H1 (cell line): ENCODE measurements around the gene BRD7. TPM values are rescaled to one million over a fixed set of nuclear protein-coding genes. Genes with fewer than 3 reads are reported as not detected.

ENCODE experiments used
- CTCF ChIA-PET: fragments of 300-600 bp; sonication (Branson Sonifier 250); formaldehyde crosslinking; loops from one replicate; lab custom pipeline; 2021; ENCODE audit not compliant: partially characterized antibody; lab: Charles Lee
- POLR2A ChIA-PET: fragments of 300-600 bp; sonication (Branson Sonifier 250); formaldehyde crosslinking; loops from one replicate; lab custom pipeline; 2021; ENCODE audit warnings: inconsistent platforms; ENCODE audit not compliant: partially characterized antibody; lab: Charles Lee
- DNase-seq, 2 experiments: peaks; one replicate each; pipeline versions ENCODE4 v3.0.0 to v3.0.0-alpha.2; 2010 to 2022; ENCODE audit warnings: low spot score in 2 of 2, low read depth in 1 of 2, mixed read lengths in 1 of 2
- FAIRE-seq: peaks from 2 replicates; lab custom pipeline; 2011; peaks lifted over from hg19 to GRCh38; lab: Jason Lieb, UNC
- H2AFZ ChIP-seq: 2 replicates; pipeline ENCODE4 v1.8.1; 2012; ENCODE audit warnings: low read length, inconsistent platforms
- H2AK5ac ChIP-seq: 2 replicates; pipeline ENCODE4 v1.6.1; 2013; ENCODE audit warnings: low read depth, low read length
- H2BK120ac ChIP-seq: replicated peaks from 2 replicates; pipeline ENCODE3; 2013; ENCODE audit warnings: low read depth, low read length, inconsistent platforms
- H2BK12ac ChIP-seq: 2 replicates; pipeline ENCODE4 v1.6.1; 2013; ENCODE audit warnings: low read depth, low read length
- H2BK15ac ChIP-seq: 2 replicates; pipeline ENCODE4 v1.6.1; 2013; ENCODE audit warnings: low read length
- H2BK20ac ChIP-seq: 2 replicates; pipeline ENCODE4 v1.6.1; 2013; ENCODE audit warnings: low read length
- H2BK5ac ChIP-seq: 2 replicates; pipeline ENCODE4 v1.6.1; 2013; ENCODE audit warnings: low read depth, low read length
- H3K14ac ChIP-seq: 2 replicates; pipeline ENCODE4 v1.6.1; 2013; ENCODE audit warnings: inconsistent platforms; ENCODE audit not compliant: insufficient read length
- H3K18ac ChIP-seq: 2 replicates; pipeline ENCODE4 v1.6.1; 2013; ENCODE audit warnings: low read length; ENCODE audit errors: extremely low read depth
- H3K23ac ChIP-seq: 2 replicates; pipeline ENCODE4 v1.6.1; 2013; ENCODE audit warnings: inconsistent platforms; ENCODE audit not compliant: insufficient read length
- H3K23me2 ChIP-seq: 2 replicates; pipeline ENCODE4 v1.6.1; 2013; ENCODE audit warnings: low read depth, low read length
- H3K27ac ChIP-seq: 2 replicates; pipeline ENCODE4 v1.6.1; 2011; ENCODE audit warnings: low read depth, low read length, inconsistent platforms
- H3K27me3 ChIP-seq, 4 experiments: replicated peaks in 1 of 4; 1 replicate in 1 of 4; 2 replicates in 3 of 4; pipeline versions ENCODE4 v1.6.1 to v1.8.1; 2011 to 2013; ENCODE audit warnings: low read length in 3 of 4, mild to moderate bottlenecking in 3 of 4, inconsistent platforms in 2 of 4, mixed read lengths in 2 of 4, moderate library complexity in 1 of 4; ENCODE audit not compliant: control insufficient read depth in 3 of 4, insufficient read depth in 3 of 4; ENCODE audit errors: extremely low read depth in 1 of 4
- H3K36me3 ChIP-seq, 4 experiments: 2 replicates each; pipeline versions ENCODE4 v1.6.1 to v1.8.1; 2011 to 2013; ENCODE audit warnings: mild to moderate bottlenecking in 4 of 4, low read length in 3 of 4, moderate library complexity in 2 of 4, control low read depth in 1 of 4, inconsistent platforms in 1 of 4; ENCODE audit not compliant: insufficient read depth in 4 of 4, control insufficient read depth in 2 of 4
- H3K4ac ChIP-seq: replicated peaks from 2 replicates; pipeline ENCODE3; 2013; ENCODE audit warnings: low read length, low read depth, mixed read lengths, inconsistent platforms; ENCODE audit not compliant: insufficient read length
- H3K4me1 ChIP-seq, 4 experiments: replicated peaks in 1 of 4; 1 replicate in 1 of 4; 2 replicates in 3 of 4; pipeline versions ENCODE4 v1.6.1 to v1.8.1; 2011 to 2013; ENCODE audit warnings: low read length in 3 of 4, inconsistent platforms in 2 of 4, mixed read lengths in 1 of 4; ENCODE audit not compliant: insufficient read depth in 4 of 4, control insufficient read depth in 3 of 4
- H3K4me2 ChIP-seq, 2 experiments: 2 replicates each; pipeline versions ENCODE4 v1.6.1 to v1.8.1; 2011 to 2013; ENCODE audit warnings: low read depth in 2 of 2, low read length in 2 of 2, control low read depth in 1 of 2, inconsistent platforms in 1 of 2, mild to moderate bottlenecking in 1 of 2; ENCODE audit not compliant: insufficient read depth in 1 of 2
- H3K4me3 ChIP-seq, 4 experiments: fragments of 200-600, 300-600 bp in 1 of 4; sonication (generic), shearing (Covaris generic), sonication (Bioruptor Twin) in 1 of 4; 2 replicates each; pipeline versions ENCODE4 v1.5.1 to v1.8.1; 2011 to 2016; ENCODE audit warnings: low read length in 4 of 4, low read depth in 3 of 4, control low read depth in 2 of 4, inconsistent platforms in 2 of 4, mild to moderate bottlenecking in 2 of 4, mixed read lengths in 1 of 4, moderate library complexity in 1 of 4; ENCODE audit not compliant: insufficient read depth in 2 of 4; ENCODE audit errors: extremely low read depth in 1 of 4
- H3K56ac ChIP-seq: replicated peaks from 2 replicates; pipeline ENCODE3; 2013; ENCODE audit warnings: low read depth, mild to moderate bottlenecking, mixed read lengths, low read length, inconsistent platforms; ENCODE audit not compliant: insufficient read length
- H3K79me1 ChIP-seq: 2 replicates; pipeline ENCODE4 v1.6.1; 2013; ENCODE audit warnings: low read depth, low read length, control low read depth
- H3K79me2 ChIP-seq, 2 experiments: 2 replicates each; pipeline versions ENCODE4 v1.6.1 to v1.8.1; 2012 to 2013; ENCODE audit warnings: low read length in 2 of 2, mild to moderate bottlenecking in 2 of 2, inconsistent platforms in 1 of 2; ENCODE audit not compliant: insufficient read depth in 2 of 2, control insufficient read depth in 1 of 2
- H3K9ac ChIP-seq, 4 experiments: replicated peaks in 1 of 4; 1 replicate in 1 of 4; 2 replicates in 3 of 4; pipeline versions ENCODE4 v1.6.1 to v1.8.1; 2011 to 2013; ENCODE audit warnings: low read depth in 3 of 4, low read length in 3 of 4, control low read depth in 2 of 4, mild to moderate bottlenecking in 2 of 4, moderate library complexity in 2 of 4, inconsistent platforms in 1 of 4; ENCODE audit errors: extremely low read depth in 1 of 4
- H3K9me3 ChIP-seq, 2 experiments: 2 replicates each; pipeline versions ENCODE4 v1.6.1 to v1.8.1; 2012 to 2013; ENCODE audit warnings: mild to moderate bottlenecking in 2 of 2, moderate library complexity in 2 of 2, control low read depth in 1 of 2, inconsistent platforms in 1 of 2, low read depth in 1 of 2, low read length in 1 of 2, mixed read lengths in 1 of 2; ENCODE audit not compliant: insufficient read depth in 2 of 2
- H4K20me1 ChIP-seq, 2 experiments: replicated peaks in 1 of 2; 2 replicates each; pipeline versions ENCODE3 to v1.8.1; 2011 to 2013; ENCODE audit warnings: inconsistent platforms in 2 of 2, low read length in 2 of 2, mild to moderate bottlenecking in 1 of 2; ENCODE audit not compliant: insufficient read depth in 2 of 2, control insufficient read depth in 1 of 2
- H4K5ac ChIP-seq: 2 replicates; pipeline ENCODE4 v1.6.1; 2013; ENCODE audit warnings: low read length, low read depth, mixed read lengths, inconsistent platforms; ENCODE audit not compliant: insufficient read length
- H4K8ac ChIP-seq: 2 replicates; pipeline ENCODE4 v1.8.0; 2013; ENCODE audit warnings: mild to moderate bottlenecking, moderate library complexity, low read length, inconsistent platforms; ENCODE audit not compliant: insufficient read depth; ENCODE audit errors: extremely low read depth
- H4K91ac ChIP-seq: replicated peaks from 2 replicates; pipeline ENCODE3; 2013; ENCODE audit warnings: low read length, mixed read lengths, inconsistent platforms; ENCODE audit not compliant: insufficient read length
- ASH2L ChIP-seq: fragments of 200-600, 300-600 bp; sonication (generic); IDR thresholded peaks from one replicate; pipeline ENCODE4 v1.7.1; 2017; ENCODE audit warnings: low read length
- BACH1 ChIP-seq: IDR thresholded peaks from 2 replicates; pipeline ENCODE4 v1.6.1; 2012; ENCODE audit warnings: low read length, improper control_type of control experiment
- EGR1 ChIP-seq: IDR thresholded peaks from 2 replicates; pipeline ENCODE4 v1.6.1; 2011; ENCODE audit warnings: low read depth, low read length, borderline replicate concordance
- SP1 ChIP-seq: IDR thresholded peaks from 2 replicates; pipeline ENCODE4 v1.6.1; 2011; ENCODE audit warnings: low read depth, low read length
- TAF1 ChIP-seq: IDR thresholded peaks from 2 replicates; pipeline ENCODE4 v1.6.1; 2011; ENCODE audit warnings: mild to moderate bottlenecking, low read depth, low read length
- TEAD4 ChIP-seq: IDR thresholded peaks from 2 replicates; pipeline ENCODE4 v1.6.1; 2012; ENCODE audit warnings: low read depth, low read length, inconsistent platforms, mixed read lengths
- WGBS, 2 experiments: shearing (Covaris generic) in 1 of 2; methylation state at CpG; one replicate each; pipeline versions ENCODE4 v1.1.6 to v1.1.7; 2013 to 2015; ENCODE audit warnings: low lambda C conversion rate in 2 of 2, mixed read lengths in 2 of 2, inconsistent platforms in 1 of 2, low coverage in 1 of 2, missing lambda C conversion rate in 1 of 2; ENCODE audit not compliant: insufficient replicate concordance in 2 of 2, insufficient coverage in 1 of 2, insufficient read length in 1 of 2; ENCODE audit errors: extremely low coverage in 1 of 2, missing lambda C conversion rate in 1 of 2; 5-methylcytosine and 5-hydroxymethylcytosine counted together
- polyA plus RNA-seq, 7 experiments: library from polyadenylated mRNA; depleted of rRNA in 3 of 7; stranded (reverse) in 5 of 7; unstranded in 2 of 7; fragments of >200 nt in 5 of 7; fragments of 200-250 nt in 2 of 7; gene quantifications; 1 replicate in 5 of 7; 2 replicates in 1 of 7; 4 replicates in 1 of 7; pipeline versions ENCODE4 v1.2.1 to v1.2.3, GENCODE V29; 2011 to 2013; ENCODE audit warnings: missing spikeins in 2 of 7, mixed read lengths in 2 of 7
- total RNA-seq: library from RNA; stranded (reverse); fragmentation: NEBNext Ultra II Directional; extraction: Animal tissue kit (Norgen Biotek cat#: 25700); gene quantifications from 2 replicates; pipeline ENCODE4 v1.2.1, GENCODE V29; 2021
- TF ChIP-seq, protein P1 (sequence below): IDR thresholded peaks from 2 replicates; pipeline ENCODE4 v1.6.1; 2011; ENCODE audit warnings: low read length, improper control_type of control experiment

The BRD7 gene
- total and polyA plus RNA-seq, 2 of the 8 experiments (the other 6 are each of a cell fraction or from before 2014, with no cell fraction given), result 42.5 to 120 TPM

DNA sequence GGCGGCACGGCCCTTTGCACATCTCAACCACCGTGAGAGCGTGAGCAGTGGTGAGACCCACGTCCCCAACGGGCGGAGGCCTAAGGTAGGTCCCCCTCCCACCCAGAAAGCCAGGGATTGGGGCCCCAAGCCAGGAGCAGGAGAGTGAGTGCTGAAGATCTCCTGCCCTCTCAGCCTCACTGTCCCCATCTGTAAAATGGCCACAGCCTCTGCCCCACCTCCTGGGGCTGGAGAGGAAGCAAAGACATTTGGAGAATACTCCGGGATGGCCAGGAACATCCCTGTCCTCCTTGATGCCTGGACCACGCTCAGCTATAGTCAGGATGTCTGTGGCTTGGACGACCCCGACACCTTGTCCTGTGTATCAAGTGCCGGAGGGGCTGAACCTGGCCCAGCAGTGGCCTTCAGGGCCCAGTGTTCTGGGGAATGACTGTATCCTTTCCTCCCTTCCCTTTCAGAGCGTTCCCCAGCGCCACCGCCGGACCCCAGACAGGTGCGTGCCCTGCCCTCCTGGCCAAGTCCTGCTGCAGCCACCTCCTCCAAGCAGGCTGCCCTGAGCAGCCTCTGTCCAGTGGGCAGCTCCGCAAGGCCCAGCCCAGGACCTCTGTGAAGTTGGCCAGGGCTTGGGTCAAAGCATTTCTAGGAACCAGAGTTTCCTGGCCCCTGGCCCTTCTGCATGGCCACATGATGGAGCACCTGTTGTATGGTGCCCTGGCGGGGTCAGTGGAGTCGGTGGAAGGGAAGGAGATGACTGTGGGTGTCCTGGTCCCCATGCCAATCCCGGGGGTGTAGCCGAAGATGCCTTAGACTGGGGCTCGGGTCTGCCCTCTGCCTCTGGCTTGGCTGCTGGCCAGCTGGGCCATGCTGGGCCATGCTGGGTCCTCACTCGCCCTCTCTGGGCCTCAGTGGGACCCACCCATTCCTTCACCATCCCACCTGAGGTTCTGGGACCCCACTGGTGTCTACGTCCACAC, 64.0 kb downstream of the BRD7 start:
- Histone ChIP-seq H2BK120ac (no peak overlapping the region), H3K4ac (no peak overlapping the region), H3K27ac (no peak overlapping the region), H3K79me2 (no peaks in the 10 kb centered on the region), H3K4me1 (no peaks in the 10 kb centered on the region; a peak in 1 of 7 replicates), H3K27me3 (no peaks in the 10 kb centered on the region), H2BK12ac (no peak overlapping the region), H3K18ac (no peak overlapping the region), H3K4me3 (no peak overlapping the region), H3K23me2 (no peaks in the 10 kb centered on the region), H4K20me1 (no peaks in the 10 kb centered on the region), H3K56ac (no peak overlapping the region), H3K9me3 (no peaks in the 10 kb centered on the region; a peak in 1 of 4 replicates), H2AK5ac (no peak overlapping the region), H4K8ac (peak overlapping the region; percentile 71; the same call in 1 of the 2 replicates), H3K79me1 (no peaks in the 10 kb centered on the region), H3K9ac (no peak overlapping the region), H4K91ac (no peak overlapping the region), H3K14ac (no peak overlapping the region), H3K4me2 (no peak overlapping the region), H2BK20ac (no peak overlapping the region), H2AFZ (no peak overlapping the region), H3K23ac (no peak overlapping the region), H4K5ac (no peak overlapping the region), H2BK5ac (no peak overlapping the region), H2BK15ac (no peak overlapping the region), H3K36me3 (no peaks in the 10 kb centered on the region)
- TF ChIP-seq BACH1 (no peak), TAF1 (no peak), EGR1 (no peak), SP1 (no peak), TEAD4 (no peak), ASH2L (no peak)
- TF ChIP-seq, protein P1, sequence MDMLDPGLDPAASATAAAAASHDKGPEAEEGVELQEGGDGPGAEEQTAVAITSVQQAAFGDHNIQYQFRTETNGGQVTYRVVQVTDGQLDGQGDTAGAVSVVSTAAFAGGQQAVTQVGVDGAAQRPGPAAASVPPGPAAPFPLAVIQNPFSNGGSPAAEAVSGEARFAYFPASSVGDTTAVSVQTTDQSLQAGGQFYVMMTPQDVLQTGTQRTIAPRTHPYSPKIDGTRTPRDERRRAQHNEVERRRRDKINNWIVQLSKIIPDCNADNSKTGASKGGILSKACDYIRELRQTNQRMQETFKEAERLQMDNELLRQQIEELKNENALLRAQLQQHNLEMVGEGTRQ, result no peak
- POLR2A ChIA-PET, result interaction anchor here (1.1 to 1.2 kb wide), 2 partner anchors 10 to 59 kb away, joined by 3 to 4 read pairs; no protein-coding TSS in a partner anchor
- CTCF ChIA-PET, result interaction anchor here (0.9 to 1.0 kb wide), 2 partner anchors 10 to 46 kb away, joined by 3 read pairs; no protein-coding TSS in a partner anchor
- 94% methylated on average over 25 of the region's 25 CpGs; no CpG with 5 or more reads in 1 of the 2 experiments for WGBS, 2 experiments
- DNase-seq (peak in 1 of 2 experiments; percentile 44), FAIRE-seq (no peak)
